ENCODE data around the gene INKA2.
A peak's percentile ranks its signal among the peaks of the same experiment; 100 is the strongest.
"Not testable (repeated sequence)": the region's sequence is repeated elsewhere in the genome, so short reads cannot be mapped to it uniquely, and the experiment has no call there.

Gene INKA2

GRCh38 chr1:111749628-111750027 is 10.4 kb upstream of the INKA2 start:
- H3K4me1 ChIP-seq (ENCODE audit: control insufficient read depth in 1 of 2, insufficient read depth in 2 of 2, low read length in 2 of 2) = peaks cover 7 to 32% of the 10 kb centered on the region in 2 donors

GRCh38 chr1:111747947-111748346 is 8.8 kb upstream of the INKA2 start:
- Histone ChIP-seq H3K9me3 (ENCODE audit: control insufficient read depth in 1 of 2, low read length in 2 of 2) (no peaks in the 10 kb centered on the region), H3K36me3 (ENCODE audit: control insufficient read depth in 1 of 2, insufficient read depth in 2 of 2, low read length in 2 of 2) (no peaks in the 10 kb centered on the region), H3K27me3 (ENCODE audit: low read depth, low read length) (no peaks in the 10 kb centered on the region), H3K27ac (ENCODE audit: low read length) (no peak overlapping the region), H3K4me1 (ENCODE audit: control insufficient read depth in 1 of 2, insufficient read depth in 2 of 2, low read length in 2 of 2) (peaks cover 3 to 30% of the 10 kb centered on the region in 2 donors), H3K4me3 (ENCODE audit: low read depth in 1 of 2, low read length in 2 of 2) (no peak overlapping the region)

More at GRCh38 chr1:111749628-111750027, 10.4 kb upstream of the INKA2 start:
- H3K36me3 ChIP-seq (ENCODE audit: control insufficient read depth in 1 of 2, insufficient read depth in 2 of 2, low read length in 2 of 2) = no peaks in the 10 kb centered on the region
- no peaks in the 10 kb centered on the region for H3K9me3 ChIP-seq (ENCODE audit: control insufficient read depth in 1 of 2, low read length in 2 of 2)
- H3K27me3 ChIP-seq (ENCODE audit: low read depth, low read length) = no peaks in the 10 kb centered on the region
- H3K4me3 ChIP-seq (ENCODE audit: low read depth in 1 of 2, low read length in 2 of 2) = no peak overlapping the region
- H3K27ac ChIP-seq (ENCODE audit: low read length) = no peak overlapping the region

- Histone ChIP-seq H3K36me3 (ENCODE audit: control insufficient read depth in 1 of 2, insufficient read depth in 2 of 2, low read length in 2 of 2) (no peaks in the 10 kb centered on the region), H3K27ac (ENCODE audit: low read length) (no peak overlapping the region), H3K9me3 (ENCODE audit: control insufficient read depth in 1 of 2, low read length in 2 of 2) (no peaks in the 10 kb centered on the region), H3K4me3 (ENCODE audit: low read depth in 1 of 2, low read length in 2 of 2) (no peak overlapping the region), H3K4me1 (ENCODE audit: control insufficient read depth in 1 of 2, insufficient read depth in 2 of 2, low read length in 2 of 2) (peaks cover 3 to 34% of the 10 kb centered on the region in 2 donors), H3K27me3 (ENCODE audit: low read depth, low read length) (no peaks in the 10 kb centered on the region)
These were observed 8.1 kb upstream of the INKA2 start for GRCh38 chr1:111747282-111747734.

- Histone ChIP-seq H3K4me1 (ENCODE audit: control insufficient read depth in 1 of 2, insufficient read depth in 2 of 2, low read length in 2 of 2) (peaks cover 3 to 34% of the 10 kb centered on the region in 2 donors), H3K36me3 (ENCODE audit: control insufficient read depth in 1 of 2, insufficient read depth in 2 of 2, low read length in 2 of 2) (no peaks in the 10 kb centered on the region), H3K9me3 (ENCODE audit: control insufficient read depth in 1 of 2, low read length in 2 of 2) (no peaks in the 10 kb centered on the region), H3K4me3 (ENCODE audit: low read depth in 1 of 2, low read length in 2 of 2) (no peak overlapping the region), H3K27ac (ENCODE audit: low read length) (no peak overlapping the region), H3K27me3 (ENCODE audit: low read depth, low read length) (no peaks in the 10 kb centered on the region)
These were observed 7.4 kb upstream of the INKA2 start for GRCh38 chr1:111746614-111746999.

- H3K9me3 ChIP-seq (ENCODE audit: control insufficient read depth in 1 of 2, low read length in 2 of 2) = no peaks in the 10 kb centered on the region
- no peaks in the 10 kb centered on the region for H3K36me3 ChIP-seq (ENCODE audit: control insufficient read depth in 1 of 2, insufficient read depth in 2 of 2, low read length in 2 of 2)
- peaks cover 3 to 34% of the 10 kb centered on the region in 2 donors for H3K4me1 ChIP-seq (ENCODE audit: control insufficient read depth in 1 of 2, insufficient read depth in 2 of 2, low read length in 2 of 2)
- no peak overlapping the region for H3K27ac ChIP-seq (ENCODE audit: low read length)
- H3K27me3 ChIP-seq (ENCODE audit: low read depth, low read length) = no peaks in the 10 kb centered on the region
- no peak overlapping the region for H3K4me3 ChIP-seq (ENCODE audit: low read depth in 1 of 2, low read length in 2 of 2)
These were observed 6.7 kb upstream of the INKA2 start for GRCh38 chr1:111745675-111746613.

- Histone ChIP-seq H3K4me1 (ENCODE audit: control insufficient read depth in 1 of 2, insufficient read depth in 2 of 2, low read length in 2 of 2) (peaks cover 3 to 22% of the 10 kb centered on the region in 2 donors), H3K27ac (ENCODE audit: low read length) (no peak overlapping the region), H3K4me3 (ENCODE audit: low read depth in 1 of 2, low read length in 2 of 2) (no peak overlapping the region), H3K27me3 (ENCODE audit: low read depth, low read length) (no peaks in the 10 kb centered on the region), H3K9me3 (ENCODE audit: control insufficient read depth in 1 of 2, low read length in 2 of 2) (no peaks in the 10 kb centered on the region), H3K36me3 (ENCODE audit: control insufficient read depth in 1 of 2, insufficient read depth in 2 of 2, low read length in 2 of 2) (peaks cover 0 to 1% of the 10 kb centered on the region in 2 donors)
These were observed 4.5 kb upstream of the INKA2 start for GRCh38 chr1:111743679-111744101.

- H3K27me3 ChIP-seq (ENCODE audit: low read depth, low read length) = no peaks in the 10 kb centered on the region
- no peak overlapping the region for H3K4me3 ChIP-seq (ENCODE audit: low read depth in 1 of 2, low read length in 2 of 2)
- H3K9me3 ChIP-seq (ENCODE audit: control insufficient read depth in 1 of 2, low read length in 2 of 2) = no peaks in the 10 kb centered on the region
- H3K4me1 ChIP-seq (ENCODE audit: control insufficient read depth in 1 of 2, insufficient read depth in 2 of 2, low read length in 2 of 2) = peaks cover 5 to 23% of the 10 kb centered on the region in 2 donors
- no peak overlapping the region for H3K27ac ChIP-seq (ENCODE audit: low read length)
- H3K36me3 ChIP-seq (ENCODE audit: control insufficient read depth in 1 of 2, insufficient read depth in 2 of 2, low read length in 2 of 2) = peaks cover 0 to 4% of the 10 kb centered on the region in 2 donors
These were observed 3.8 kb upstream of the INKA2 start for GRCh38 chr1:111742938-111743549.

- H3K4me1 ChIP-seq (ENCODE audit: control insufficient read depth in 1 of 2, insufficient read depth in 2 of 2, low read length in 2 of 2) = peaks cover 12 to 31% of the 10 kb centered on the region in 2 donors
These were observed 3.1 kb upstream of the INKA2 start for GRCh38 chr1:111742292-111742691.

GRCh38 chr1:111739925-111740765 is 950 bp upstream of the INKA2 start:
- Histone ChIP-seq H3K36me3 (ENCODE audit: control insufficient read depth in 1 of 2, insufficient read depth in 2 of 2, low read length in 2 of 2) (peaks cover 0 to 9% of the 10 kb centered on the region in 2 donors), H3K27me3 (ENCODE audit: low read depth, low read length) (no peaks in the 10 kb centered on the region), H3K4me3 (ENCODE audit: low read depth in 1 of 2, low read length in 2 of 2) (peak overlapping the region; percentile 73 to 77), H3K27ac (ENCODE audit: low read length) (peak overlapping the region; percentile 73), H3K9me3 (ENCODE audit: control insufficient read depth in 1 of 2, low read length in 2 of 2) (no peaks in the 10 kb centered on the region), H3K4me1 (ENCODE audit: control insufficient read depth in 1 of 2, insufficient read depth in 2 of 2, low read length in 2 of 2) (peaks cover 19 to 42% of the 10 kb centered on the region in 2 donors)

More at GRCh38 chr1:111742292-111742691, 3.1 kb upstream of the INKA2 start:
- H3K4me3 ChIP-seq (ENCODE audit: low read depth in 1 of 2, low read length in 2 of 2); H3K36me3 ChIP-seq (ENCODE audit: control insufficient read depth in 1 of 2, insufficient read depth in 2 of 2, low read length in 2 of 2); H3K27me3 ChIP-seq (ENCODE audit: low read depth, low read length); H3K9me3 ChIP-seq (ENCODE audit: control insufficient read depth in 1 of 2, low read length in 2 of 2); H3K27ac ChIP-seq (ENCODE audit: low read length): not testable (repeated sequence)

- Histone ChIP-seq H3K36me3 (ENCODE audit: control insufficient read depth in 1 of 2, insufficient read depth in 2 of 2, low read length in 2 of 2) (peaks cover 0 to 9% of the 10 kb centered on the region in 2 donors), H3K4me1 (ENCODE audit: control insufficient read depth in 1 of 2, insufficient read depth in 2 of 2, low read length in 2 of 2) (peaks cover 31 to 56% of the 10 kb centered on the region in 2 donors), H3K4me3 (ENCODE audit: low read depth in 1 of 2, low read length in 2 of 2) (peak overlapping the region; percentile 73 to 77), H3K9me3 (ENCODE audit: control insufficient read depth in 1 of 2, low read length in 2 of 2) (no peaks in the 10 kb centered on the region), H3K27me3 (ENCODE audit: low read depth, low read length) (no peaks in the 10 kb centered on the region), H3K27ac (ENCODE audit: low read length) (peak overlapping the region; percentile 68)
These were observed 580 bp downstream of the INKA2 start for GRCh38 chr1:111738436-111739193.
